Activated CD4-positive, alpha-beta T cell treated with anti-CD3 and anti-CD28 coated beads for 36 hours (primary cell): ENCODE measurements around the gene TADA2B. TPM values are rescaled to one million over a fixed set of nuclear protein-coding genes. Genes with fewer than 3 reads are reported as not detected.
"Not testable (repeated sequence)": the region's sequence is repeated elsewhere in the genome, so short reads cannot be mapped to it uniquely, and the experiment has no call there.

Experiments used
- ATAC-seq: fragments of 200-7000 bp; cut with Tn5 transposase; one replicate; pipeline ENCODE4 v1.10.0; 2021; ENCODE audit warnings: mild to moderate bottlenecking, moderate library complexity
- CTCF ChIA-PET: fragments of 350-600 bp; sonication (Branson Sonifier 250); formaldehyde crosslinking; loops from one replicate; lab custom pipeline; 2021; ENCODE audit warnings: antibody characterized with exemption; lab: Charles Lee
- POLR2A ChIA-PET: fragments of 350-600 bp; sonication (Branson Sonifier 250); formaldehyde crosslinking; loops from one replicate; lab custom pipeline; 2021; ENCODE audit warnings: antibody characterized with exemption, inconsistent platforms; lab: Charles Lee
- DNase-seq: peaks from one replicate; pipeline ENCODE4 v3.0.0-alpha.2; 2020
- H3K27ac Mint-ChIP-seq: one replicate; pipeline ENCODE4 v1.8.0; 2021; ENCODE audit warnings: mixed read lengths
- H3K27me3 Mint-ChIP-seq: one replicate; pipeline ENCODE4 v1.8.0; 2021; ENCODE audit warnings: mixed read lengths
- H3K36me3 Mint-ChIP-seq: one replicate; pipeline ENCODE4 v1.8.0; 2021; ENCODE audit warnings: low read depth, mixed read lengths
- H3K4me1 Mint-ChIP-seq: one replicate; pipeline ENCODE4 v1.8.0; 2021; ENCODE audit warnings: mixed read lengths
- H3K4me3 Mint-ChIP-seq: one replicate; pipeline ENCODE4 v1.8.0; 2021; ENCODE audit warnings: mild to moderate bottlenecking, moderate library complexity, mixed read lengths
- H3K9me3 Mint-ChIP-seq: one replicate; pipeline ENCODE4 v1.8.0; 2021; ENCODE audit warnings: low read depth, mixed read lengths
- intact Hi-C, 2 experiments: fragments of 100-400 bp; cut with DNase I in 1 of 2; cut with micrococcal nuclease in 1 of 2; formaldehyde crosslinking; loops; one replicate each; pipeline versions ENCODE4 v1.14.2 to v1.15.1; 2022 to 2024; cut with DNase I, micrococcal nuclease
- total RNA-seq, 2 experiments: library from RNA; stranded (reverse); gene quantifications; one replicate each; pipeline ENCODE4 v1.2.3, GENCODE V29; 2021

Gene TADA2B
- total RNA-seq, 2 experiments from 2014 or later: 9.0 to 10.6 TPM

GRCh38 chr4:7101692-7102515 is 58.7 kb downstream of the TADA2B start:
- DNase-seq: peak; percentile 78
- H3K9me3 Mint-ChIP-seq: no peaks in the 10 kb centered on the region
- H3K36me3 Mint-ChIP-seq: no peaks in the 10 kb centered on the region
- H3K27ac Mint-ChIP-seq: no peak overlapping the region
- H3K27me3 Mint-ChIP-seq: no peaks in the 10 kb centered on the region
- peak overlapping the region; percentile 84 for H3K4me3 Mint-ChIP-seq
- peaks cover 8% of the 10 kb centered on the region for H3K4me1 Mint-ChIP-seq
- ChIA-PET CTCF (interaction anchor here (0.5 to 2.0 kb wide), 20 partner anchors 8 to 524 kb away, joined by 3 to 12 read pairs (median 3); partner anchors contain the start of genes GRPEL1 and TADA2B), POLR2A (interaction anchor here (0.6 kb wide), 1 partner anchor 62 kb away, joined by 3 read pairs; no protein-coding TSS in a partner anchor)
- peak; percentile 74 for ATAC-seq
- intact Hi-C loops: loop anchor here (2.0 to 5.0 kb wide), 4 partner anchors 59 to 1057 kb away; partner anchors contain the start of genes ABLIM2 (in 1 of the 2), KIAA0232 (in 1 of the 2) and TADA2B (in 1 of the 2)

DNA sequence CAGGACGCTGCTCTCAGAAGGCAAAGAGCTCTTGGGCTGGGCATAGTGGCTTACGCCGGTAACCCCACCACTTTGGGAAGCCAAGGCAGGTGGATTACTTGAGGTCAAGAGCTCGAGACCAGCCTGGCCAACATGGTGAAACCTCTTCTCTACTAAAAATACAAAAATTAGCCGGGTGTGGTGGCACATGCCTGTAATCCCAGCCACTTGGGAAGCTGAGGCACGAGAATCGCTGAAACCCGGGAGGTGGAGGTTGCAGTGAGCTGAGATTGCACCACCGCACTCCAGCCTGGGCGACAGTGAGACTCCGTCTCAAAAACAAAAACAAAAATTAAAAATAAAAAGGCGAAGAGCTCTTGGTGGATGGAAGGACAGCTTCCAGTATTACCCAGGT is 59.3 kb downstream of the TADA2B start:
- H3K4me1 Mint-ChIP-seq, H3K27ac Mint-ChIP-seq, H3K9me3 Mint-ChIP-seq, H3K27me3 Mint-ChIP-seq, H3K36me3 Mint-ChIP-seq: not testable (repeated sequence)
- ChIA-PET CTCF (interaction anchor here (0.5 to 2.0 kb wide), 17 partner anchors 8 to 884 kb away, joined by 3 to 12 read pairs (median 3); partner anchors contain the start of genes GRPEL1 and TADA2B), POLR2A (interaction anchor here (0.6 kb wide), 1 partner anchor 62 kb away, joined by 3 read pairs; no protein-coding TSS in a partner anchor)
- H3K4me3 Mint-ChIP-seq: peak overlapping the region; percentile 84
- intact Hi-C loops: loop anchor here (2.0 to 5.0 kb wide), 4 partner anchors 60 to 1056 kb away; partner anchors contain the start of genes ABLIM2 (in 1 of the 2), KIAA0232 (in 1 of the 2) and TADA2B (in 1 of the 2)
- DNase-seq: peak; percentile 30
- ATAC-seq: peak; percentile 3

GRCh38 chr4:7103031-7103606 is 59.9 kb downstream of the TADA2B start:
- Mint-ChIP-seq H3K9me3 (no peaks in the 10 kb centered on the region), H3K36me3 (no peaks in the 10 kb centered on the region), H3K27ac (peak overlapping the region; percentile 67), H3K4me3 (peak overlapping the region; percentile 84), H3K27me3 (no peaks in the 10 kb centered on the region), H3K4me1 (peaks cover 8% of the 10 kb centered on the region)
- CTCF ChIA-PET: interaction anchor here (0.6 to 1.7 kb wide), 13 partner anchors 9 to 884 kb away, joined by 3 to 12 read pairs (median 3); partner anchors contain the start of genes GRPEL1 and TADA2B
- DNase-seq (peak; percentile 94), ATAC-seq (peak; percentile 89)
- POLR2A ChIA-PET: no interaction called here
- intact Hi-C loops: loop anchor here (1.0 to 5.0 kb wide), 11 partner anchors 35 to 1056 kb away; partner anchors contain the start of genes GRPEL1 (in 2 of the 2), TADA2B (in 2 of the 2), ABLIM2 (in 1 of the 2) and KIAA0232 (in 1 of the 2)

- POLR2A ChIA-PET: no interaction called here
- intact Hi-C loops: loop anchor here (1.0 to 5.0 kb wide), 11 partner anchors 35 to 1055 kb away; partner anchors contain the start of genes GRPEL1 (in 2 of the 2), TADA2B (in 2 of the 2), ABLIM2 (in 1 of the 2) and KIAA0232 (in 1 of the 2)
- no peak for DNase-seq
Measured at GRCh38 chr4:7103607-7104365, 60.6 kb downstream of the TADA2B start.

GRCh38 chr4:7104366-7105031 is 61.3 kb downstream of the TADA2B start:
- H3K36me3 Mint-ChIP-seq: no peaks in the 10 kb centered on the region
- no peaks in the 10 kb centered on the region for H3K9me3 Mint-ChIP-seq
- CTCF ChIA-PET: interaction anchor here (0.6 to 1.5 kb wide), 2 partner anchors 34 to 165 kb away, joined by 3 to 4 read pairs; no protein-coding TSS in a partner anchor
- no peak for ATAC-seq
- DNase-seq: no peak
- H3K27ac Mint-ChIP-seq: no peak overlapping the region
- POLR2A ChIA-PET: no interaction called here
- no peaks in the 10 kb centered on the region for H3K27me3 Mint-ChIP-seq
- peaks cover 8% of the 10 kb centered on the region for H3K4me1 Mint-ChIP-seq
- intact Hi-C loops: loop anchor here in 1 of 2 experiments (5.0 kb wide), 1 partner anchor 78 kb away; no protein-coding TSS in a partner anchor
- H3K4me3 Mint-ChIP-seq: no peak overlapping the region

More at GRCh38 chr4:7103607-7104365, 60.6 kb downstream of the TADA2B start:
- no peaks in the 10 kb centered on the region for H3K9me3 Mint-ChIP-seq
- CTCF ChIA-PET: interaction anchor here (1.5 to 1.7 kb wide), 3 partner anchors 10 to 36 kb away, joined by 4 to 12 read pairs (median 9); partner anchors contain the start of gene GRPEL1
- H3K36me3 Mint-ChIP-seq: no peaks in the 10 kb centered on the region
- H3K27me3 Mint-ChIP-seq: no peaks in the 10 kb centered on the region
- H3K27ac Mint-ChIP-seq: no peak overlapping the region
- peak; percentile 7 for ATAC-seq
- H3K4me1 Mint-ChIP-seq: peaks cover 8% of the 10 kb centered on the region
- H3K4me3 Mint-ChIP-seq: peak overlapping the region; percentile 84

DNA sequence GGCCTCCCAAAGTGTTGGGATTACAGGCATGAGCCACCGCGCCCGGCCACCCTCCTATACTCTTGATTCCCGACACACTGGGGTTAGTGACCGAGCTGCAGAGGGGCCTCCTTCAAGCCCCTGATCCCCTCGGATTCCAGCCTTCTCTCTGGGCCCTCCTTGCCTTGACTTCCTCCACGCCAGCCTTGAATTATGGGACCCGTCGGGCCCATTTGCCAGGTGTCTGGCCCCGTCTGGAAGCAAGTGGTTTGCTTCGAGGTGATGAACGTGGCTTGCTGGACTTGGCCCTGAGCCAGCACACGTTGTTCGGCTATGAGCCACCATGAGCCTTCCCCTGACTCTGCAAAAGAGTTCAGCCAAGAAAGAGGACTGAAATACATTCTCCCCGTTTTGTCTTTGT is 62.1 kb downstream of the TADA2B start:
- H3K27ac Mint-ChIP-seq: no peak overlapping the region
- ATAC-seq: no peak
- intact Hi-C loops: no loop called here
- H3K9me3 Mint-ChIP-seq: no peaks in the 10 kb centered on the region
- no peak overlapping the region for H3K4me3 Mint-ChIP-seq
- ChIA-PET POLR2A (no interaction called here), CTCF (interaction anchor here (1.5 kb wide), 1 partner anchor 34 kb away, joined by 4 read pairs; no protein-coding TSS in a partner anchor)
- peaks cover 8% of the 10 kb centered on the region for H3K4me1 Mint-ChIP-seq
- peak; percentile 15 for DNase-seq
- H3K27me3 Mint-ChIP-seq: no peaks in the 10 kb centered on the region
- H3K36me3 Mint-ChIP-seq: no peaks in the 10 kb centered on the region

DNA sequence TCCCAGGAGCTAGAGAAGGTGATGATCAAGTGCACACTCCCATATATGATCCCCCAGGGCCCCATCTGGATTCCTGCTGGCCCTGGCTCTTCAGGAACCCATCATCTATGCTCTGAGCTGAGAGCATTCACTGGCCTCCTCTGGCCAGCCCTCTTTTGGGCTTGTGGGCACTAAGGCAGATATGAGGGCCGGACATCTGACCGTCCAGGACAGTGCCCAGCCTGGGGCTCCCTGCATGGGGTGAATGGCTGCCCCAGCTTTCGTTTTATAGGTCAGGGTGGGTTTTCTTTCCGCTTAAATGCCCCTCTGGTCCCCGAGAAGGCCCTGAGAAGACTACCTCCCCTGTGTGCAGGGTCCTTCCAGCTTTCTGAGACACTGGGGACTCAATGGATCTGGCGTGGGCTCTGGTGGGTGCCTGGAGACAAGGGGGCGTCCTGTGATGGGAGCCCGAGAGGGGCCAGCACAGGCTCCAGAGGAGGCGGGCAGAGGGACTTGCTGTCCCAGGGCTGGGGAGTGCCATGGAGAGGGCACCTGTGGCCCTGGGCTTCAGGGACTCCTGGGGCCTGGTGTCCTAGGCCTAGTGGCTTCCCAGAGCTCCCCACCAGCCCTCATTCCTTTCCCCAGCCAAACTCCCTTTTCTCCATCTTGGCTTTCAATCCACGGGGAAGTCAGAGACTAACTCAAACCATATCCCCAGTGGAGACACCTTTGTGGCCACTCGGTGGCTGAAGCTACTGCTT is 64.2 kb downstream of the TADA2B start:
- ChIA-PET CTCF (no interaction called here), POLR2A (no interaction called here)
- no peaks in the 10 kb centered on the region for H3K36me3 Mint-ChIP-seq
- H3K27me3 Mint-ChIP-seq: no peaks in the 10 kb centered on the region
- intact Hi-C loops: no loop called here
- ATAC-seq: no peak
- no peaks in the 10 kb centered on the region for H3K9me3 Mint-ChIP-seq
- DNase-seq: no peak
- peaks cover under 1% of the 10 kb centered on the region for H3K4me1 Mint-ChIP-seq
- H3K4me3 Mint-ChIP-seq: no peak overlapping the region
- no peak overlapping the region for H3K27ac Mint-ChIP-seq

Other genes with a start within 250 kb of the TADA2B start
- gene TBC1D14, start 133.5 kb upstream of the TADA2B start, total RNA-seq: 10 to 100 TPM; 36.7 to 44.0 TPM
- gene GRPEL1, start 24.7 kb downstream of the TADA2B start, total RNA-seq: 10 to 100 TPM; 81.0 to 93.0 TPM
- gene SORCS2, start 149.2 kb downstream of the TADA2B start, total RNA-seq: under 1 TPM in 1 of 2 experiments, not detected in 1; 0.04 TPM